Aorta (tissue), 5 donors: Measurements from ENCODE around the gene ATP6V1G1. TPM values are rescaled to one million over a fixed set of nuclear protein-coding genes. Genes with fewer than 3 reads are reported as not detected.

Experiments
- ATAC-seq: fragments of 200-7000 bp; cut with Tn5 transposase; one replicate; pipeline ENCODE4 v1.9.1; 2022; ENCODE audit warnings: moderate library complexity; ENCODE audit not compliant: low FRiP score
- DNase-seq, 2 donors: peaks; one replicate each; pipeline ENCODE4 v3.0.0-alpha.2; 2020
- H3K27ac ChIP-seq, 2 donors: one replicate each; pipeline ENCODE4 v1.5.1; 2013; ENCODE audit warnings: low read length in 2 of 2, mild to moderate bottlenecking in 2 of 2, moderate library complexity in 2 of 2, control low read depth in 1 of 2, inconsistent platforms in 1 of 2, low read depth in 1 of 2
- H3K27me3 ChIP-seq, 2 donors: one replicate each; pipeline ENCODE4 v1.6.1; 2013; ENCODE audit warnings: control low read depth in 1 of 2, low read length in 1 of 2, mild to moderate bottlenecking in 1 of 2, moderate library complexity in 1 of 2; ENCODE audit not compliant: insufficient read depth in 2 of 2, control insufficient read depth in 1 of 2
- H3K36me3 ChIP-seq, 2 donors: one replicate each; pipeline ENCODE4 v1.6.1; 2013; ENCODE audit warnings: control low read depth in 1 of 2, low read length in 1 of 2, mild to moderate bottlenecking in 1 of 2; ENCODE audit not compliant: insufficient read depth in 2 of 2, control insufficient read depth in 1 of 2
- H3K4me1 ChIP-seq, 2 donors: one replicate each; pipeline ENCODE4 v1.6.1; 2013; ENCODE audit warnings: low read length in 2 of 2, control low read depth in 1 of 2, mild to moderate bottlenecking in 1 of 2, moderate library complexity in 1 of 2; ENCODE audit not compliant: insufficient read depth in 2 of 2, control insufficient read depth in 1 of 2
- H3K4me3 ChIP-seq, 2 donors: one replicate each; pipeline ENCODE4 v1.5.1; 2013; ENCODE audit warnings: low read length in 2 of 2, control low read depth in 1 of 2, mild to moderate bottlenecking in 1 of 2
- H3K9me3 ChIP-seq: one replicate; pipeline ENCODE4 v1.6.1; 2013; ENCODE audit warnings: mild to moderate bottlenecking, low read length; ENCODE audit not compliant: control insufficient read depth
- WGBS, 2 donors: extraction: QIAGEN DNeasy Blood & Tissue Kit; methylation state at CpG; one replicate each; pipeline ENCODE4 v1.1.7; 2013; 5-methylcytosine and 5-hydroxymethylcytosine counted together
- intact Hi-C, 2 donors: fragments of 100-400 bp; cut with DNase I; formaldehyde crosslinking; loops; one replicate each; pipeline versions ENCODE4 v1.14.2 to v1.15.0; 2022
- polyA plus RNA-seq, 2 donors: library from polyadenylated mRNA; stranded (reverse); fragments of 200-250 nt; gene quantifications; one replicate each; pipeline ENCODE4 v1.2.3, GENCODE V29; 2013
- total RNA-seq, 2 donors: library from RNA; stranded (reverse); fragmentation: NEBNext Ultra II Directional; extraction: Animal tissue kit (Norgen Biotek cat#: 25700); gene quantifications; one replicate each; pipeline ENCODE4 v1.2.1, GENCODE V29; 2021
- donor health status: healthy with polysubstance abuse.
- donor health status: Bipolar disorder and iron deficiency.
- donor health status: DM: no; HTN: no; CAD: no.
- donor health status: DM: no; HTN: no; CAD: no.
- donor health status: DM: yes; HTN: yes; CAD: no.

The ATP6V1G1 gene
- total and polyA plus RNA-seq, 4 donors: 55.8 to 166 (median 83.6) TPM

- Histone ChIP-seq H3K36me3 (peaks cover 0 to 5% of the 10 kb centered on the region in 2 donors), H3K27ac (no peak overlapping the region), H3K27me3 (no peaks in the 10 kb centered on the region), H3K9me3 (no peaks in the 10 kb centered on the region), H3K4me1 (no peaks in the 10 kb centered on the region), H3K4me3 (no peak overlapping the region)
- no peak for ATAC-seq
- intact Hi-C loops: no loop called here
- WGBS, 2 donors: 90 to 96% methylated on average over 2 of the region's 2 CpGs
- DNase-seq: no peak
Measured at GRCh38 chr9:114624677-114625076, 37.1 kb downstream of the ATP6V1G1 start.

GRCh38 chr9:114626415-114627020 lies 38.9 kb downstream of the ATP6V1G1 start:
- DNase-seq: no peak
- Histone ChIP-seq H3K4me3 (no peak overlapping the region), H3K36me3 (peaks cover 0 to 5% of the 10 kb centered on the region in 2 donors), H3K27ac (no peak overlapping the region), H3K9me3 (no peaks in the 10 kb centered on the region), H3K4me1 (no peaks in the 10 kb centered on the region), H3K27me3 (no peaks in the 10 kb centered on the region)
- intact Hi-C loops: no loop called here
- ATAC-seq: no peak
- 82 to 85% methylated on average over 4 of the region's 4 CpGs for WGBS, 2 donors

GRCh38 chr9:114627553-114627952 lies 40.0 kb downstream of the ATP6V1G1 start:
- H3K9me3 ChIP-seq: no peaks in the 10 kb centered on the region
- H3K4me1 ChIP-seq: no peaks in the 10 kb centered on the region
- 99 to 100% methylated on average over 1 of the region's 1 CpG for WGBS, 2 donors
- DNase-seq: no peak
- H3K27ac ChIP-seq: no peak overlapping the region
- no peak overlapping the region for H3K4me3 ChIP-seq
- no peak for ATAC-seq
- intact Hi-C loops: no loop called here
- no peaks in the 10 kb centered on the region for H3K27me3 ChIP-seq
- peaks cover 5 to 6% of the 10 kb centered on the region in 2 donors for H3K36me3 ChIP-seq

- H3K27ac ChIP-seq: no peak overlapping the region
- ATAC-seq: no peak
- no peak overlapping the region for H3K4me3 ChIP-seq
- intact Hi-C loops: no loop called here
- no peaks in the 10 kb centered on the region for H3K4me1 ChIP-seq
- DNase-seq: no peak
- H3K9me3 ChIP-seq: no peaks in the 10 kb centered on the region
- H3K36me3 ChIP-seq: peaks cover 5 to 6% of the 10 kb centered on the region in 2 donors
- 85 to 86% methylated on average over 7 of the region's 7 CpGs for WGBS, 2 donors
- no peaks in the 10 kb centered on the region for H3K27me3 ChIP-seq
Measured at GRCh38 chr9:114629563-114630090, 42.1 kb downstream of the ATP6V1G1 start.

- no peaks in the 10 kb centered on the region for H3K9me3 ChIP-seq
Measured at GRCh38 chr9:114631166-114631565, 43.6 kb downstream of the ATP6V1G1 start.

GRCh38 chr9:114633438-114634089 lies 46.0 kb downstream of the ATP6V1G1 start:
- WGBS, 2 donors: 87% methylated on average over 11 of the region's 11 CpGs
- DNase-seq (no peak), ATAC-seq (no peak)
- no peaks in the 10 kb centered on the region for H3K27me3 ChIP-seq
- intact Hi-C loops: no loop called here
- H3K36me3 ChIP-seq: peaks cover 2 to 6% of the 10 kb centered on the region in 2 donors
- H3K9me3 ChIP-seq: no peaks in the 10 kb centered on the region
- H3K4me3 ChIP-seq: no peak overlapping the region
- H3K27ac ChIP-seq: no peak overlapping the region
- H3K4me1 ChIP-seq: no peaks in the 10 kb centered on the region

More at GRCh38 chr9:114631166-114631565, 43.6 kb downstream of the ATP6V1G1 start:
- ATAC-seq (no peak), DNase-seq (no peak)
- Histone ChIP-seq H3K27me3 (no peaks in the 10 kb centered on the region), H3K4me3 (no peak overlapping the region), H3K36me3 (peaks cover 5 to 6% of the 10 kb centered on the region in 2 donors), H3K27ac (no peak overlapping the region), H3K4me1 (no peaks in the 10 kb centered on the region)
- 0 to 33% methylated on average over 2 of the region's 2 CpGs for WGBS, 2 donors
- intact Hi-C loops: no loop called here

- no peaks in the 10 kb centered on the region for H3K27me3 ChIP-seq
- ATAC-seq (no peak), DNase-seq (no peak)
- H3K27ac ChIP-seq: no peak overlapping the region
- H3K9me3 ChIP-seq: no peaks in the 10 kb centered on the region
- WGBS, 2 donors: 89 to 95% methylated on average over 6 of the region's 6 CpGs
- H3K36me3 ChIP-seq: peaks cover 2 to 6% of the 10 kb centered on the region in 2 donors
- H3K4me1 ChIP-seq: no peaks in the 10 kb centered on the region
- intact Hi-C loops: no loop called here
- no peak overlapping the region for H3K4me3 ChIP-seq
Measured at GRCh38 chr9:114634387-114634786, 46.8 kb downstream of the ATP6V1G1 start.

- DNase-seq (peak in 1 of 2 donors; percentile 23), ATAC-seq (no peak)
- Histone ChIP-seq H3K36me3 (peaks cover 2 to 3% of the 10 kb centered on the region in 2 donors), H3K4me3 (no peak overlapping the region), H3K4me1 (no peaks in the 10 kb centered on the region), H3K9me3 (no peaks in the 10 kb centered on the region), H3K27me3 (no peaks in the 10 kb centered on the region), H3K27ac (no peak overlapping the region)
- WGBS, 2 donors: 91 to 95% methylated on average over 8 of the region's 8 CpGs
- intact Hi-C loops: no loop called here
Measured at GRCh38 chr9:114638404-114638803, 50.8 kb downstream of the ATP6V1G1 start.

GRCh38 chr9:114641967-114642366 lies 54.4 kb downstream of the ATP6V1G1 start:
- H3K4me3 ChIP-seq: no peak overlapping the region

More at GRCh38 chr9:114641967-114642366, 54.4 kb downstream of the ATP6V1G1 start:
- WGBS, 2 donors: 74 to 83% methylated on average over 1 of the region's 1 CpG
- Histone ChIP-seq H3K9me3 (no peaks in the 10 kb centered on the region), H3K36me3 (peaks cover 9 to 14% of the 10 kb centered on the region in 2 donors), H3K27ac (no peak overlapping the region), H3K4me1 (no peaks in the 10 kb centered on the region), H3K27me3 (no peaks in the 10 kb centered on the region)
- ATAC-seq (no peak), DNase-seq (no peak)
- intact Hi-C loops: no loop called here
